AG10803 (cell line): ENCODE data around the gene NID1.
A peak's percentile ranks its signal among the peaks of the same experiment; 100 is the strongest.
"Not testable (repeated sequence)": the region's sequence is repeated elsewhere in the genome, so short reads cannot be mapped to it uniquely, and the experiment has no call there.

Source experiments
- DNase-seq: peaks from one replicate; pipeline ENCODE4 v3.0.0; 2010; ENCODE audit warnings: low read depth
- H3K4me3 ChIP-seq: 2 replicates; pipeline ENCODE4 v1.5.1; 2011; ENCODE audit warnings: mild to moderate bottlenecking, low read length, control low read depth
- CTCF ChIP-seq: conservative IDR thresholded peaks from 2 replicates; pipeline ENCODE4 v1.5.1; 2011; ENCODE audit warnings: mild to moderate bottlenecking, low read length, control low read depth, inconsistent platforms

The NID1 gene

GRCh38 chr1:235974616-235975015, 90.3 kb downstream of the NID1 start:
- no peak overlapping the region for H3K4me3 ChIP-seq
- peak; percentile 30 for DNase-seq
- TF ChIP-seq CTCF, result no peak

DNA sequence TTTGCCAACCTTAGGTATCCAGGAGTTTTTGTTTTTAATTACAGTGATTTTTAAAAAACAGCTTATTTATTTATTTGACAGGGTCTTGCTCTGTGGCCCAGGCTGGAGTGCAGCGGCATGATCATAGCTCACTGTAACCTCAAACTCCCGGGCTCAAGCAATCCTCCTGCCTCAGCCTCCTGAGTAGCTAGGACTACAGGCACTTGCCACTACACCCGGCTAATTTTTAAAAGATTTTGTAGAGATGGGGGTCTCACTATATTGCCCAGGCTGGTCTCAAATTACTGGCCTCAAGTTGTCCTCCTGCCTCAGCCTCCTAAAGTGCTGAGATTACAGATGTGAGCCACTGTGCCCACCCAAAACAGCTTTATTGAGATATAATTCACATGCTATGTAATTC, 92.2 kb downstream of the NID1 start:
- not testable (repeated sequence) for DNase-seq

GRCh38 chr1:235972311-235972689, 92.6 kb downstream of the NID1 start:
- peak overlapping the region; percentile 53 for H3K4me3 ChIP-seq
- peak; percentile 91 for DNase-seq
- TF ChIP-seq CTCF, result no peak

More for the DNA sequence above, 92.2 kb downstream of the NID1 start:
- H3K4me3 ChIP-seq, result not testable (repeated sequence)

- peak; percentile 96 for DNase-seq
- peak overlapping the region; percentile 53 for H3K4me3 ChIP-seq
- peak; percentile 93 for TF ChIP-seq CTCF
Observed at GRCh38 chr1:235971571-235972310, 93.1 kb downstream of the NID1 start.

DNA sequence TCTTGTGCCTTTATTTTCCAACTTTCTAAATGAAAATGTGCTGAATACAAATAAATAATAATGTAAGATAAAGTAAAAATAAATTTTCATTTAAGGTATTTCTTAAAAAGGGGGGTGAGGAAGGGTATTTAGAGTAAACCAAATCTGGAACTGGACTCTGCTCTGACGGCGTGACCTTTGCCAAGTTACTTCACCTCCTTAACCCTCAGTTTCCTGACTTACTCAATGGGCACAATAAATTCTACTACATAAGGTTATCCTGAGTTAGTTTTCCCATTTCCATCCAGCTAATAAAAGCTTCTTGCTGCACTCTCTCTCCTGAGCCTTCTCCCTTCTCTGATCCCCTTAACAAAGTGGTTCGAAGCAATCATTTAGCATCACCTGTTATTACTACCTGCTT, 93.9 kb downstream of the NID1 start:
- TF ChIP-seq CTCF, result no peak
- no peak for DNase-seq
- peak overlapping the region; percentile 39 for H3K4me3 ChIP-seq

DNA sequence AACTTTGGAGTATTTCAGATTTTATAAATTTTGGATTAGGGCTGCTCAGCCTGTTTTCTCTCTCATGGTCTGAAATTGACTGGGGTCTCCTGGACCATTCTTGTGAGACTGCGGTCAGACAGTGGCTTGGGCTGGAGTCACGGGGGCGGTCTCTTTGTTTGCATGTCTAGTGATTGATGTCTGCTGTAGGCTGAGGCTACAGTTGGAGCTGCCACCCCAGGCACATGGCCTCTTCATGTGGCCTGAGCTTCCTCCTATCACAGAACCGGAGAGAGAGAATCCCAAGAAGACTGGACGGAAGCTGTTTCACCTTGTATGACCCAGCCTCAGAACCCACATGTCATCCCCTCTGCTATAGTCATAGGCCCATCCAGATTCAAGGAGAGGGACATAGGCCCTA, 96.1 kb downstream of the NID1 start:
- DNase-seq, result no peak
- H3K4me3 ChIP-seq, result no peak overlapping the region
- TF ChIP-seq CTCF, result no peak

DNA sequence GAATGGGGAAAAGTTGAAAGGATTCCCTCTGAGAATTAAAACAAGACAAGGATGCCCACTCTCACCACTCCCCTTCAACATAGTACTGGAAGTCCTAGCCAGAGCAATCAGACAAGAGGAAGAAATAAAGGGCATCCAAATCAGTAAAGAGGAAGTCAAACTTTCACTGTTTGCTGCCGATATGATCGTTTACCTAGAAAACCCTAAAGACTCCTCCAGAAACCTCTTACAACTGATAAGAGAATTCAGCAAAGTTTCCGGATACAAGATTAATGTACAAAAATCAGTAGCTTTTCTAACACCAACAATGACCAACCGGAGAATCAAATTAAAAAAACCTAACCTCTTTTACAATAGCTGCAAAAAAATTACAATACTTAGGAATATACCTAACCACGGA, 98.8 kb downstream of the NID1 start:
- DNase-seq, H3K4me3 ChIP-seq: not testable (repeated sequence)

DNA sequence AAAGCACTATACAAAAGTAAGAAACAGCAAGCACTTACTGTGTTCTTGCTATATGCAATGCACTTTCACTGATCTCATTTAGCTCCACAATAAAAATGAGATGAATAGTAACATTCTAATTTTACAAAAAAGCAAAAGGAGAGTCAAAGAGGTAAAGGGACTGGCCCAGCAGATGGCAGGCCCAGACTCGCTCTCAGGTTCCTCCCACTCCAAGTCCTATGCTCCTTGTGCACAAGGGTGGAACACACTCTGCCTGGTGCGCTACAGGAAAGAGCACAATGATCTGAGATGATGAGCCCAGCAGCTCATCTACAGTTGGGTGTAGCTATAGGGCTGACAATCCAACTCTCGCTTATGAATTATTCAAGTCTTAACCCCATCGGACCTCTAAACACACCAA, 104.1 kb downstream of the NID1 start:
- no peak overlapping the region for H3K4me3 ChIP-seq
- no peak for DNase-seq
- no peak for TF ChIP-seq CTCF
